Measurements from ENCODE around the gene ANKRD40. TPM values are rescaled to one million over a fixed set of nuclear protein-coding genes. Genes with fewer than 3 reads are reported as not detected.
A peak's percentile ranks its signal among the peaks of the same experiment; 100 is the strongest.

ANKRD40 gene
- total RNA-seq, 6 experiments from 2014 or later = 13.9 to 17.4 (median 15.1) TPM

DNA sequence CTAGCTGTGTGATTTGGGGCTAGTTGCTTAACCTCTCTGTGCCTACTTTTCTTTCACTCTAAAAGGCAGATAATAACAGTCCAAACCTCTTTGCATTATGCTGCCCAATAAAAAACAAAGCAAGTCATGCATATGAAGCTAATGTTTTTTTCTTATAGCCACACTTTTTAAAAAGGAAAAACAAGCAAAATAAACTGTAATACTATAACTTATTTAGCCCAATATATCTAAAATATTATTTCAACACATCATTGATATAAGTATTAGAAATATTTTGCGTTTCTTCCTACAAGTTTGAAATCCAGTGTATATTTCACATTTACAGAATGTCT, 22.4 kb downstream of the ANKRD40 start:
- intact Hi-C loops (cut with DNase I) = no loop called here
- Histone ChIP-seq H3K27me3 (no peaks in the 10 kb centered on the region), H3K4me1 (peaks cover 3 to 72% (median 39%) of the 10 kb centered on the region in 4 donors), H3K36me3 (peaks cover 0 to 4% (median 0%) of the 10 kb centered on the region in 4 donors), H3K4me3 (no peak overlapping the region), H3K9me3 (no peaks in the 10 kb centered on the region), H3K27ac (peak overlapping the region; percentile 61 to 70 (median 61))
- no peak for TF ChIP-seq POLR2A (IDR thresholded peaks at IDR 0.05)
- TF ChIP-seq, protein P1, sequence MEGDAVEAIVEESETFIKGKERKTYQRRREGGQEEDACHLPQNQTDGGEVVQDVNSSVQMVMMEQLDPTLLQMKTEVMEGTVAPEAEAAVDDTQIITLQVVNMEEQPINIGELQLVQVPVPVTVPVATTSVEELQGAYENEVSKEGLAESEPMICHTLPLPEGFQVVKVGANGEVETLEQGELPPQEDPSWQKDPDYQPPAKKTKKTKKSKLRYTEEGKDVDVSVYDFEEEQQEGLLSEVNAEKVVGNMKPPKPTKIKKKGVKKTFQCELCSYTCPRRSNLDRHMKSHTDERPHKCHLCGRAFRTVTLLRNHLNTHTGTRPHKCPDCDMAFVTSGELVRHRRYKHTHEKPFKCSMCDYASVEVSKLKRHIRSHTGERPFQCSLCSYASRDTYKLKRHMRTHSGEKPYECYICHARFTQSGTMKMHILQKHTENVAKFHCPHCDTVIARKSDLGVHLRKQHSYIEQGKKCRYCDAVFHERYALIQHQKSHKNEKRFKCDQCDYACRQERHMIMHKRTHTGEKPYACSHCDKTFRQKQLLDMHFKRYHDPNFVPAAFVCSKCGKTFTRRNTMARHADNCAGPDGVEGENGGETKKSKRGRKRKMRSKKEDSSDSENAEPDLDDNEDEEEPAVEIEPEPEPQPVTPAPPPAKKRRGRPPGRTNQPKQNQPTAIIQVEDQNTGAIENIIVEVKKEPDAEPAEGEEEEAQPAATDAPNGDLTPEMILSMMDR (IDR thresholded peaks at IDR 0.05) = no peak
- WGBS (ENCODE audit: insufficient coverage, low coverage, low lambda C conversion rate, missing lambda C conversion rate) = 81% methylated on average over 1 of the region's 1 CpG
- ATAC-seq (no peak), DNase-seq (no peak)

DNA sequence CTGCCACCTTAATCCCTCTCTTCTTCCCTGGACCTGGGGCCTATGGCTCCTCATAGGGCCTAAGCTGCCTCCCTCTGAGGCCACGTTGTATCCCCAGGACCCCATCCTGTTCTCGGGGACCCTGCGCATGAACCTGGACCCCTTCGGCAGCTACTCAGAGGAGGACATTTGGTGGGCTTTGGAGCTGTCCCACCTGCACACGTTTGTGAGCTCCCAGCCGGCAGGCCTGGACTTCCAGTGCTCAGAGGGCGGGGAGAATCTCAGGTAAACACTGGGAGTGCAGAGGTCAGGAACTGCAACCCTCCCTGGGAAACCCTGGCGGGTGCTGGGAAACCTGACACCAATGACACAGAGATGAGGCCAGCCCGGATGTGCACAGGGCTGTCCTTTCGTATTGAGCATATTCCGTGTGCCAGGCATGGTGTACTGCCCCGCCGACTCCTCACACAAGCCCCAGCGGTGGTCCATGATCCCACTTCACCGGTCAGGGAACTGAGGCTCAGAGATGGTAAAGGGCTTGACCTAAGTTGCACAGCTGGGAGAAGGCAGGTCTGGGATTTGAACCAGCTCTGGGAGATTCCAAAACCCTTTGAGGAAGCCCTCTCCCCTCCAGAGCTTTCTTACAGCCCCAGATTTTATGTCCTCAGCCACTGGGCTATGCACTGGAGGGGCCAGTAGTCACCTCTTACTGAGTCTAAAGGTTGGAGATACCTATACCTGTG, 22.9 kb downstream of the ANKRD40 start:
- TF ChIP-seq, protein P1 (IDR thresholded peaks at IDR 0.05) = no peak
- peak; percentile 75 for TF ChIP-seq POLR2A (IDR thresholded peaks at IDR 0.05)
- 14% methylated on average over 5 of the region's 15 CpGs for WGBS (ENCODE audit: insufficient coverage, low coverage, low lambda C conversion rate, missing lambda C conversion rate)
- Histone ChIP-seq H3K4me3 (no peak overlapping the region), H3K4me1 (peaks cover 3 to 67% (median 37%) of the 10 kb centered on the region in 4 donors), H3K27me3 (no peaks in the 10 kb centered on the region), H3K27ac (peak overlapping the region; percentile 61 to 70 (median 61)), H3K9me3 (no peaks in the 10 kb centered on the region), H3K36me3 (peaks cover 0 to 7% (median under 1%) of the 10 kb centered on the region in 4 donors)
- intact Hi-C loops (cut with DNase I) = loop anchor here in 1 of 2 donors (5.0 kb wide), 1 partner anchor 47 kb away; no protein-coding TSS in a partner anchor
- ATAC-seq = peak; percentile 76 to 87 (median 84)
- peak; percentile 88 to 94 (median 92) for DNase-seq

DNA sequence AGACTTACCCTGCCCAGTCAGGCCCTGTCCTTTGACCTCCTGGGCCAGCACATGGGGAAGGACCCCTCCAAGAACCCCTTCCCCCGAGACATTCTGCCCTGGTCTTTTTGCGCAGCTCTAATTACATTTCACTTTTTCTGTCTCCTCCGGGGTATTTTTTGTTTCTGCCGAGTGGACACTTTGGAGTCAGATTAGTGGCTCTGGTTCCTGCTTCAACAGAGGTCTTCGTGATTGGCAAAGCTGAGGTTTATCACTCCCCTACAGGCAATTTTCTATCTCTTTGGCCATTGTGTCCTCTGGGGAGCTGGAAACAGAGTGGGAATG, 23.5 kb downstream of the ANKRD40 start:
- Histone ChIP-seq H3K36me3 (peaks cover 0 to 12% (median 3%) of the 10 kb centered on the region in 4 donors), H3K9me3 (no peaks in the 10 kb centered on the region), H3K4me1 (peaks cover 3 to 63% (median 37%) of the 10 kb centered on the region in 4 donors), H3K4me3 (no peak overlapping the region), H3K27ac (peak overlapping the region; percentile 53 to 70 (median 61)), H3K27me3 (no peaks in the 10 kb centered on the region)
- ATAC-seq (peak in 1 of 4 donors; percentile 27), DNase-seq (no peak)
- intact Hi-C loops (cut with DNase I) = loop anchor here in 1 of 2 donors (5.0 kb wide), 1 partner anchor 47 kb away; no protein-coding TSS in a partner anchor
- WGBS (ENCODE audit: insufficient coverage, low coverage, low lambda C conversion rate, missing lambda C conversion rate) = 35% methylated on average over 5 of the region's 5 CpGs
- no peak for TF ChIP-seq POLR2A (IDR thresholded peaks at IDR 0.05)
- TF ChIP-seq, protein P1 (IDR thresholded peaks at IDR 0.05) = no peak

DNA sequence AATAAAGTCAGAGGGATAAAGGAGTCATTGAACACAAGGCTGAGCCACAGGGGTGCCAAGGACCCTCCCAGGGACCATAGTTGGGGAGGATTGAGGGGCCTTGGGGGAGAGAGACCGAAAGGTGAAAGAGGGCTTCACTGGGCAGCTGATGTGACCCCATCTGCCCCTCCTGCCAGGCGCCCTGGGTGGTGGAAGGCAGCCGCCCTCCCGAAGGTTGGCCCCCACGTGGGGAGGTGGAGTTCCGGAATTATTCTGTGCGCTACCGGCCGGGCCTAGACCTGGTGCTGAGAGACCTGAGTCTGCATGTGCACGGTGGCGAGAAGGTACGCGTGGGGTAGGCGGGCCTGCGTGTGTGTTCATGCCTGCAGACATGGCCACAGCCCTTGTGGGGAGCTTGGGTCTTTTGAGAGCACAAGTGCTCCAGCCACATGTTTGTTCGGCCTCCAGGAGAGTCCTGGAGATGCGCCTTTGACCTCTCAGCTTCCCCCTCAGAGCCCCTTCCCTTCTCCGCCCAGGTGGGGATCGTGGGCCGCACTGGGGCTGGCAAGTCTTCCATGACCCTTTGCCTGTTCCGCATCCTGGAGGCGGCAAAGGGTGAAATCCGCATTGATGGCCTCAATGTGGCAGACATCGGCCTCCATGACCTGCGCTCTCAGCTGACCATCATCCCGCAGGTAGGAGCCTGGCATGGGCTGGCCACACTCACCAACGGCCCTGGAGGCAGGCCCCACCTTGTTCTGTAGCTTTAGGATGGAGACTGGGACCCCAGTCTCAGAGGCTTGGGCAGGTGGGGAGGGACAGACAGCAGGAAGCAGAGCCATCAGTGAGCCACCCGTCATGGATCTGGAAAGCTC, 24.1 kb downstream of the ANKRD40 start:
- Histone ChIP-seq H3K4me1 (peaks cover 3 to 68% (median 34%) of the 10 kb centered on the region in 4 donors), H3K4me3 (no peak overlapping the region), H3K27ac (peak overlapping the region; percentile 53 to 70 (median 61)), H3K9me3 (no peaks in the 10 kb centered on the region), H3K36me3 (peaks cover 0 to 15% (median 3%) of the 10 kb centered on the region in 4 donors), H3K27me3 (no peaks in the 10 kb centered on the region)
- intact Hi-C loops (cut with DNase I) = loop anchor here in 1 of 2 donors (5.0 kb wide), 1 partner anchor 46 kb away; no protein-coding TSS in a partner anchor
- ATAC-seq (peak in 2 of 4 donors; percentile 1 to 2), DNase-seq (peak in 1 of 3 donors; percentile 55)
- TF ChIP-seq, protein P1 (IDR thresholded peaks at IDR 0.05) = no peak
- no peak for TF ChIP-seq POLR2A (IDR thresholded peaks at IDR 0.05)
- WGBS (ENCODE audit: insufficient coverage, low coverage, low lambda C conversion rate, missing lambda C conversion rate) = 93% methylated on average over 3 of the region's 28 CpGs
